Measurements from ENCODE around the gene ERG28. TPM values are rescaled to one million over a fixed set of nuclear protein-coding genes. Genes with fewer than 3 reads are reported as not detected.

ERG28 gene
- total and polyA plus RNA-seq, 7 donors: 3.6 to 6.4 (median 5.2) TPM

DNA sequence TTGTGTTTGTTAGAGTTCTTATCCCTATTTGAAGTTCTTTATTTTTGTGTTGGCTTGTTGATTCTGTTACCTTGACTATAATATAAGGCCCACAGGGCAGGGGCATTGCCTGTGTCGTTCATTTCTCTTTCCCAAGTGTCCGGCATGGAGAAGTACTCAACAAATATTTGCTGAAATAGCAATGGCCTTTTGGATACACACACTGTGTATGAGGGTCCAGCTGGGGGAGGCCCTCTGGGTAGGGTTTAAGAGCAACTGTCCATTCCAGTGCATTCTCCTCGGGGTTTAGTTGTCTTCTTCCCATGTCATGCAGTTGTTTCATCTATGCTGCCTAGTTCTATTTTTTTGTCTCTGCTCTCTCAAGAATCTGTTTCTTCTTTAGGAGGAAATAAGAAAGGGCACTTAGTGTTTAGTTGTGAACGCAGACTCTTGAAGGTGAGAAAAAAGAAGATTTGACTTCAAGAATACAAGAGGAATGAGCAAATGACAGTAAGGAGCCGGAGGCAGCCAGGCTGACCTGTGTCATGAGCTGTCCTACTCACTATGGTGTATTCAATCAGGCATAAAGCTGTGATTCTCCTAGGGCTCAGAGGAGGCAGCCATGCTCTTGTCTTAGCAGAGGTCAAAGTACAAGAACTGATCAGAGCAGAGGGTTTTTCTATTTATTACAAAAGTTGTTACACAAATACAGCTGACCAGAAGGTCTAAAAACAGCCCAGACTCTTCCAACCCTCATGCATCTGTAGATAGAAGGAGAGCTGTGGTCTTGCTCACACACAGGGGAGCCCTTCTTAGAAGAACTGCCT is 10.2 kb downstream of the ERG28 start:
- no peak overlapping the region for H3K4me3 ChIP-seq
- intact Hi-C loops (cut with DNase I): no loop called here
- ATAC-seq: no peak
- peaks cover 25% of the 10 kb centered on the region for H3K4me1 ChIP-seq
- TF ChIP-seq CTCF (IDR thresholded peaks at IDR 0.05): no peak
- 86 to 87% (median 87%) methylated on average over 5 of the region's 5 CpGs for WGBS, 3 donors
- H3K27me3 ChIP-seq (ENCODE audit: insufficient read depth in 3 of 3, low read length in 2 of 3): no peaks in the 10 kb centered on the region
- DNase-seq: no peak
- no peaks in the 10 kb centered on the region for H3K9me3 ChIP-seq
- peaks cover 6 to 46% of the 10 kb centered on the region in 2 donors for H3K36me3 ChIP-seq (ENCODE audit: insufficient read depth in 1 of 2, low read depth in 1 of 2)
- H3K27ac ChIP-seq: no peak overlapping the region

- peak overlapping the region; percentile 77 for H3K27ac ChIP-seq
- H3K36me3 ChIP-seq (ENCODE audit: insufficient read depth in 1 of 2, low read depth in 1 of 2): peaks cover 6 to 39% of the 10 kb centered on the region in 2 donors
- no peak for ATAC-seq
- H3K4me3 ChIP-seq: no peak overlapping the region
- no peaks in the 10 kb centered on the region for H3K27me3 ChIP-seq (ENCODE audit: insufficient read depth in 3 of 3, low read length in 2 of 3)
- intact Hi-C loops (cut with DNase I): no loop called here
- no peak for DNase-seq
- H3K4me1 ChIP-seq: peaks cover 25% of the 10 kb centered on the region
- 92 to 98% (median 97%) methylated on average over 1 of the region's 1 CpG for WGBS, 3 donors
- no peaks in the 10 kb centered on the region for H3K9me3 ChIP-seq
- no peak for TF ChIP-seq CTCF (IDR thresholded peaks at IDR 0.05)
Measured at GRCh38 chr14:75649773-75650172, 10.9 kb downstream of the ERG28 start.

DNA sequence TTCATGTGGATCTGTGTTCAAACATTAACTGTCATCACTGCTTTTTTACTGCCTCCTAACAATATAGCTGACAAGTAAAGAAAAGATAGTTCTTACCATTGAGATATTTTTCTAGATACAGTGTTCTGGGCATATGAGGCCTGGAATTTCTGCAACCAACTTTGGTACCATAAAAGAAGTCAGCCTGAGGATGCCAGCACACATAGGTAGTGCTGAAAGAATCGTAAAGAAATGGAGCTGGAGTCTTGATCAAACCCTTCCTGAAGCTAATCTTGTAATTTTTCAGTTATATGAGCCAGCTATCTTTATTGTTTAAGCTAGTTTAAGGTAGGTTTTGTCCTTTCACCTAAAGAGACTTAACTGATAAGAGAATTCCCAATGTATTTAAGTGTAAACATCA is 11.3 kb downstream of the ERG28 start:
- peaks cover 6 to 35% of the 10 kb centered on the region in 2 donors for H3K36me3 ChIP-seq (ENCODE audit: insufficient read depth in 1 of 2, low read depth in 1 of 2)
- peaks cover 25% of the 10 kb centered on the region for H3K4me1 ChIP-seq
- DNase-seq (no peak), ATAC-seq (no peak)
- H3K9me3 ChIP-seq: no peaks in the 10 kb centered on the region
- no peaks in the 10 kb centered on the region for H3K27me3 ChIP-seq (ENCODE audit: insufficient read depth in 3 of 3, low read length in 2 of 3)
- no peak for TF ChIP-seq CTCF (IDR thresholded peaks at IDR 0.05)
- intact Hi-C loops (cut with DNase I): no loop called here
- WGBS, 3 donors: 97 to 100% (median 97%) methylated on average over 1 of the region's 1 CpG
- no peak overlapping the region for H3K4me3 ChIP-seq
- H3K27ac ChIP-seq: peak overlapping the region; percentile 77

- H3K27me3 ChIP-seq (ENCODE audit: insufficient read depth in 3 of 3, low read length in 2 of 3): no peaks in the 10 kb centered on the region
- intact Hi-C loops (cut with DNase I): no loop called here
- TF ChIP-seq CTCF (IDR thresholded peaks at IDR 0.05): no peak
- no peaks in the 10 kb centered on the region for H3K9me3 ChIP-seq
- DNase-seq (peak; percentile 71 to 89), ATAC-seq (peak; percentile 93 to 95 (median 94))
- peaks cover 29% of the 10 kb centered on the region for H3K4me1 ChIP-seq
- H3K36me3 ChIP-seq (ENCODE audit: insufficient read depth in 1 of 2, low read depth in 1 of 2): peaks cover 6 to 33% of the 10 kb centered on the region in 2 donors
- 29 to 33% (median 32%) methylated on average over 9 of the region's 9 CpGs for WGBS, 3 donors
- H3K27ac ChIP-seq: peak overlapping the region; percentile 77
- H3K4me3 ChIP-seq: no peak overlapping the region
Measured at GRCh38 chr14:75648066-75648838, 12.4 kb downstream of the ERG28 start.

All from psoas muscle (tissue), 8 donors.